HL-60 (cell line): Measurements from ENCODE around the gene ADAMTS8.

Experiments used
- DNase-seq, 2 experiments: peaks; one replicate each; pipeline ENCODE4 v3.0.0-alpha.2; 2010 to 2020; ENCODE audit warnings: low read depth in 1 of 2, low spot score in 1 of 2
- H3K27ac ChIP-seq: fragments of 250-450 bp; sonication (Bioruptor Pico); replicated peaks from 2 replicates; pipeline ENCODE4 v1.5.1; 2020; ENCODE audit warnings: mild to moderate bottlenecking, moderate library complexity
- H3K27me3 ChIP-seq: fragments of 250-450 bp; sonication (Bioruptor Pico); 2 replicates; pipeline ENCODE4 v1.5.1; 2021; ENCODE audit warnings: mild to moderate bottlenecking, moderate library complexity; ENCODE audit not compliant: insufficient read depth, poor library complexity, severe bottlenecking
- H3K4me3 ChIP-seq: replicated peaks from 2 replicates; pipeline ENCODE4 v1.5.1; 2011; ENCODE audit warnings: mild to moderate bottlenecking, control low read depth, low read length; ENCODE audit not compliant: insufficient read depth
- CTCF ChIP-seq: IDR thresholded peaks from one replicate; pipeline ENCODE4 v1.5.1; 2011; ENCODE audit warnings: low read length, control low read depth, inconsistent platforms; ENCODE audit not compliant: insufficient read depth
- GABPA ChIP-seq: IDR thresholded peaks from 2 replicates; pipeline ENCODE4 v1.6.1; 2012; ENCODE audit warnings: low read depth
- POLR2AphosphoS5 ChIP-seq: IDR thresholded peaks from 2 replicates; pipeline ENCODE4 v1.6.1; 2012; ENCODE audit warnings: low read depth
- REST ChIP-seq: IDR thresholded peaks from 2 replicates; pipeline ENCODE4 v1.6.1; 2012; ENCODE audit warnings: low read depth; ENCODE audit not compliant: insufficient replicate concordance
- SPI1 ChIP-seq: IDR thresholded peaks from 2 replicates; pipeline ENCODE4 v1.6.1; 2012; ENCODE audit warnings: low read depth, mild to moderate bottlenecking, borderline replicate concordance

Gene ADAMTS8

GRCh38 chr11:130380778-130381177, 47.6 kb downstream of the ADAMTS8 start:
- Histone ChIP-seq H3K27me3 (peaks cover 4% of the 10 kb centered on the region), H3K27ac (no peak overlapping the region), H3K4me3 (no peak overlapping the region)
- TF ChIP-seq GABPA (no peak), CTCF (no peak), SPI1 (no peak), POLR2AphosphoS5 (no peak), REST (no peak)
- DNase-seq: no peak

GRCh38 chr11:130379276-130379675, 49.1 kb downstream of the ADAMTS8 start:
- Histone ChIP-seq H3K4me3 (no peak overlapping the region), H3K27me3 (no peaks in the 10 kb centered on the region), H3K27ac (no peak overlapping the region)
- no peak for TF ChIP-seq GABPA
- TF ChIP-seq POLR2AphosphoS5: no peak
- no peak for TF ChIP-seq SPI1
- no peak for TF ChIP-seq CTCF
- TF ChIP-seq REST: no peak
- no peak for DNase-seq

- DNase-seq: no peak
- TF ChIP-seq POLR2AphosphoS5 (no peak), CTCF (no peak), SPI1 (no peak), GABPA (no peak), REST (no peak)
Observed at GRCh38 chr11:130370845-130371590, 57.4 kb downstream of the ADAMTS8 start.

More at GRCh38 chr11:130370845-130371590, 57.4 kb downstream of the ADAMTS8 start:
- Histone ChIP-seq H3K27ac (no peak overlapping the region), H3K27me3 (no peaks in the 10 kb centered on the region), H3K4me3 (no peak overlapping the region)
